ENCODE results near the gene ELMO1.

Gene ELMO1

DNA sequence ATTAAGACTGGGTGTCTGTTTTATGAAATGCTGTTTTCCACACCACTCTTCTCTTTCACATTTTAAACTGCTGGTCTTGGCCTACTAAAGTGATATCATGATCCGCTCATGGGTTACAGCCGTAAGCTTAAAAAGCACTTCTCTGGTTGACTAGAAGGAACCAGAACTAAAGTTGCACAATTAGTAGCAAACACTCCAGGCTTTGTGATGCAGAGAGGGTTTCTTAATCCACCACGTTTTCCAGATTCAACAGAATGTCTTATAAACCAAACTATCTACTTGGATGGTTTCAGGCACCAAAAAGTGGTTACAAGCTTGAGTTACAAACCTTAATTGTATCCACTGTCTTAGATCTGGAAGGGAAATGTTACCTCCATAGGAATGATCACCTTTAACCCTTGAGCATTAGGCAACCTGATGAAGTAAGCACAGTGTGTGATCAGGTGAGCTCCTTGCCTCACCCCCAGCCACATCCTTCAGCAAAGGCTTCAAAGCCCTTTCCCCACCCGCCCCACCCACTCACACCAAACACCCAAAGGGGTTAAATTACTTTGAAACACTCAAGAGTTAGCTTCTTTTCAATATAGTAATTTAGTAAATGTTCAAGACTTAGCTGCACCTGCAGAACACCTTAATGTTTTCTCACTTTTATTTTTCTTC is 3.5 kb downstream of the ELMO1 start:
- Mint-ChIP-seq H3K36me3 (peaks cover 15% of the 10 kb centered on the region), H3K27ac (peak overlapping the region; percentile 97), H3K4me3 (peak overlapping the region; percentile 94), H3K4me1 (peaks cover 82% of the 10 kb centered on the region), H3K9me3 (no peaks in the 10 kb centered on the region), H3K27me3 (no peaks in the 10 kb centered on the region)

DNA sequence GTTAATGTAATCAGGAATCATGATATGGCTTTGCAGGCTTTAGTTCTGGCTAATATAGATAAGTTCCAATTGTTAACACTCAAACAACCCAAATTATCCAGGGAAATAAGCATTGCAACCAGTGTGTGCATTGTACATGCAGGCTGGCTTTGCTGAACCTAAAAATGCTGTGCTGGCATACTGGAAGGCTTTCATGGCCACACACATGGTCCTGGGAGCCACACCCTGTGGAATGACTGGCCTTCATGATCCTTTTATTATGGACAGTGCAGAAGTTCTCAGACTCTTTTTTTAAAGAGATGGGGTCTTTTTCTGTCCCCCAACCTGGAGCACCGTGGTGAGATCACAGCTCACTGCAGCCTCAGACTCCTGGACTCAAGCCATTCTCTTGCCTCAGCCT is 5.0 kb downstream of the ELMO1 start:
- Mint-ChIP-seq H3K4me1 (peaks cover 88% of the 10 kb centered on the region), H3K27ac (peak overlapping the region; percentile 11), H3K4me3 (no peak overlapping the region), H3K27me3 (no peaks in the 10 kb centered on the region), H3K9me3 (no peaks in the 10 kb centered on the region), H3K36me3 (peaks cover 21% of the 10 kb centered on the region)

DNA sequence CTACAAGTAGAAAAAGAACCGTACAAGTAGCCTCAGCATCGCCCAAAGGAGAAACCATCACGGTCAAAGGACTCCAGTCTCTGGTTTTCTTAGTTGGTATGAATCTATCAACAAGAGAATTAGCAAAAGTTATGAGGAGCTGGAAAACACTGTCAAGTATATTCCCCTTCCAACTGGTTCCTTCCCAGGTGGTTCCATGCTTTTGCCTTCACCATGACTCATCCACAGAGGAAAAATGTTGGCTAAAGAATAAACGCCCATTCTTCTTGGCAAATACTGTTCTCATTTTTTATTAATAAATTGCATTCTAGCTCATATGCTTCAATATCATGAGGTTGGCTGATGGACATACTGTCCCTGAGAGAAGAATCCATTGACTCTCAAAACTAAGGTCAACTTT is 6.4 kb downstream of the ELMO1 start:
- H3K27ac Mint-ChIP-seq, result peak overlapping the region; percentile 99

DNA sequence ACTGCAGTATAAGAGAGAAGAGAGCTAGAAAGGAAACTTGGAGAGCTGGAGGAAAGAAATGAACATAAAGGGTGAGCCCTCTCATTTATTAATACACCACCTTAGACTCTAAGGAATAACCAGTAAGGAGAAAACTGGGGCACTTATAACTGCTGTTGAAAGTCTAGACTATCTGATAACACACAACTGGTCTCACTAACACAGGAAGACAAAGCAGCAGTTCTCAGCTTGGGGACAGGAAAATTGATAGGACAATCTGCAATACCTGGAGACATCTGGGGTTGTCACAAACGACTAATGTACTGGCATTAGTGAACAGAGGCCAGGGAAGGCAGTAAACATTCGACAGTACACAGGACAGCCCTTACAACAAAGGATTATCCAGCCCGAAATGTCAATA is 6.8 kb downstream of the ELMO1 start:
- Mint-ChIP-seq H3K27me3 (no peaks in the 10 kb centered on the region), H3K36me3 (peaks cover 23% of the 10 kb centered on the region), H3K27ac (peak overlapping the region; percentile 99), H3K4me1 (peaks cover 90% of the 10 kb centered on the region), H3K4me3 (peak overlapping the region; percentile 87), H3K9me3 (no peaks in the 10 kb centered on the region)

More for the DNA sequence above, 6.4 kb downstream of the ELMO1 start:
- H3K4me3 Mint-ChIP-seq, result no peak overlapping the region
- H3K4me1 Mint-ChIP-seq, result peaks cover 90% of the 10 kb centered on the region
- no peaks in the 10 kb centered on the region for H3K27me3 Mint-ChIP-seq
- peaks cover 23% of the 10 kb centered on the region for H3K36me3 Mint-ChIP-seq
- no peaks in the 10 kb centered on the region for H3K9me3 Mint-ChIP-seq

DNA sequence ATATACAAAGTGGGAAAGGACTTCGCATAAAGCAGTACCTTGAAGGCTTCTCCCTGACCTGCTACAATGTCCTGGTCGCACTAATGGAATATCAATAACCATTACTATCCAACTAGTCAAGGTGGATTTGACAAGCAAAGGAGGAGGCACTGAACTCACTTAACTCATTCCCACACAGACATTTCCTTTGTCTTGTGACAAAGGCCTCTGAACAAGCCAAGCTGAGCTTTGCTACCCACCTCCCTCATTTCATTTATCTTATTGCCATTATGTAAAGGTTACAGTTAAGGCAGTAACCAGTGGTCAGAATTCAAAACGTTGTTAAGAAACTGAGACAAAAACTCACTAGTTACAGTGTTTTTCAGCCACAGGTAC is 7.3 kb downstream of the ELMO1 start:
- Mint-ChIP-seq H3K9me3 (no peaks in the 10 kb centered on the region), H3K27me3 (no peaks in the 10 kb centered on the region), H3K4me3 (peak overlapping the region; percentile 87), H3K4me1 (peaks cover 90% of the 10 kb centered on the region), H3K36me3 (peaks cover 23% of the 10 kb centered on the region), H3K27ac (peak overlapping the region; percentile 99)

DNA sequence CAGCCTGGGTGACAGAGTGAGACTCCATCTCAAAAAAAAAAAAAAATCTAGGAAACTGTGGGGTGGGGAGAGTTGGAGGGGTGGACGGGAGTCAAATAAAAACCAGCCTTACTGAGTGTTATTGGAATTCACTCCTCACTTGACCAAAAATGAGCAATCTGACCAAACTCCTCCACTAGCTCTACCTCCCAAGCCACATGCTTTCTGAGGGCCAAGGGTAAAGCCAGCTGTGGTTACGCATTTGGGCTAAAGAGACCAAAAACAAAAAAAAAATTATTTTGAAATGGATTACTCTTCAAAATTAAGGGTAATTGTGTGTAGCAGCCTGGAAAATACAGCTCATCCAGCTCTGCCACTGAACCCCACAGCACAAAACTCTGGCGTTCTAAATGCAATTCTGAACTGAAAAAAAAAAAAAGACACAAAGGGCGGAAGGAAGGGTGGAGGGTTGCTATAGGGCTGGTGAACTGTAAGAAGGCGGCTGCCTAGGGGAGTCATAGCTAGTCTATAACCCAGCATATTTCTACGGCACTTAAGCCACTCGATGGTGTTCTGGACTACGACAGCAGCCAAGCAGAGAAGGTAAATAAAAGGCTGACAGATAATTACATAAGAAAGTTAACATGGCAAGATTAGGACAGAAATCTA is 7.8 kb downstream of the ELMO1 start:
- peak overlapping the region; percentile 87 for H3K4me3 Mint-ChIP-seq
- no peaks in the 10 kb centered on the region for H3K27me3 Mint-ChIP-seq
- peaks cover 90% of the 10 kb centered on the region for H3K4me1 Mint-ChIP-seq
- no peaks in the 10 kb centered on the region for H3K9me3 Mint-ChIP-seq
- peaks cover 22% of the 10 kb centered on the region for H3K36me3 Mint-ChIP-seq
- peak overlapping the region; percentile 99 for H3K27ac Mint-ChIP-seq

DNA sequence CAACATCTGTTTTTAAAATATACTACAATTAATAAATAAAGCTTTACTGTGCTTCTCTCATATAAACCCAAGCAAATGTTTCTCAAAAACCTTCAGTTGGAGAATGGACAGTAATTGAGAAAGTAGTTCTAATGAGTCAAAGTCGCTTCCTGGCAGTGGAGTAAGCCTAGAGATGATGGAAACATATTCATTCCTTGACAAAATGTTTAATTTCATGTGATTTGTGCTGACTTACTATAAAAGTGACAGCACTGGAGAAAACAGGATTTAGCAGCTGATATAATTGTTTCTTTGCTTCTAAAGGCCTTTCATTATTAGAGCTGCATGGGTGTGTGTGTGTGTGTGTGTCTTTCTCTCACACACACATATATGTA is 9.0 kb downstream of the ELMO1 start:
- Mint-ChIP-seq H3K27ac (peak overlapping the region; percentile 99), H3K4me3 (peak overlapping the region; percentile 87), H3K4me1 (peaks cover 90% of the 10 kb centered on the region), H3K36me3 (peaks cover 21% of the 10 kb centered on the region), H3K9me3 (no peaks in the 10 kb centered on the region), H3K27me3 (no peaks in the 10 kb centered on the region)

DNA sequence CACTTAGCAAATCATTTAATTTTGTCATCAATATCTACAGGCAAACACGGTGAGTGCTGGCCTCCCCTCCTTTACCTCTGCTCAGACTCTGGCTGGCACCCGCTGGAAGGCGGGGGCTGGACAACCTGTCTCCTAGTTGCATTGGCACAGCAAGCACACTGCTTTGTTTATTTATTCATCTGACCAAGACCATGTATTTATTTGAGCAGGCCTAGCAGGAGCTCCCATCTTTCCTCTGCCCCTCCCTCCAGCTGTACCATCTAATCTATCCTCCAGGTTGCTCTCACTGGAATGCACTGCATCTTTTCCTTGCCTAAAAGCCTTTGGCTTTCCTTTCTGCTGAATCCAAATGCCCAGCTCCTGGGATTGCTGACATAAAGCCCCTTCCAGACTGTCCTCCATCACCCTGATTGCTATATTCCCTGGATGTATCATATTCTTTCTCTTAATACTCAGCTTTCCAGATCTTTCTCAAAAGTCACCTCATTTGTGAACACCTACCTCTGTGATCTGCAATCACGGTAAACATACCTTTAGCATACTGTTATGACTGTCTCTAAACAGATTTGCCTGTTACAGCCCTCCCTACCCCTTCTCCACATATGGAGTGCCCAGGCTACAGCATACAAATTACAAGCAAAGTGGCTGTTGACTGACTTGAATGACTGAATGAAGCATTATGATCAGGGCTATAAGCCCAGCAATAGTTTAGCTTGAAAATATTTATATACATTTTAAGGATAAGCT is 9.6 kb downstream of the ELMO1 start:
- peak overlapping the region; percentile 87 for H3K27ac Mint-ChIP-seq
- H3K36me3 Mint-ChIP-seq, result peaks cover 18% of the 10 kb centered on the region
- peak overlapping the region; percentile 43 for H3K4me3 Mint-ChIP-seq
- H3K9me3 Mint-ChIP-seq, result no peaks in the 10 kb centered on the region
- H3K4me1 Mint-ChIP-seq, result peaks cover 93% of the 10 kb centered on the region
- no peaks in the 10 kb centered on the region for H3K27me3 Mint-ChIP-seq

DNA sequence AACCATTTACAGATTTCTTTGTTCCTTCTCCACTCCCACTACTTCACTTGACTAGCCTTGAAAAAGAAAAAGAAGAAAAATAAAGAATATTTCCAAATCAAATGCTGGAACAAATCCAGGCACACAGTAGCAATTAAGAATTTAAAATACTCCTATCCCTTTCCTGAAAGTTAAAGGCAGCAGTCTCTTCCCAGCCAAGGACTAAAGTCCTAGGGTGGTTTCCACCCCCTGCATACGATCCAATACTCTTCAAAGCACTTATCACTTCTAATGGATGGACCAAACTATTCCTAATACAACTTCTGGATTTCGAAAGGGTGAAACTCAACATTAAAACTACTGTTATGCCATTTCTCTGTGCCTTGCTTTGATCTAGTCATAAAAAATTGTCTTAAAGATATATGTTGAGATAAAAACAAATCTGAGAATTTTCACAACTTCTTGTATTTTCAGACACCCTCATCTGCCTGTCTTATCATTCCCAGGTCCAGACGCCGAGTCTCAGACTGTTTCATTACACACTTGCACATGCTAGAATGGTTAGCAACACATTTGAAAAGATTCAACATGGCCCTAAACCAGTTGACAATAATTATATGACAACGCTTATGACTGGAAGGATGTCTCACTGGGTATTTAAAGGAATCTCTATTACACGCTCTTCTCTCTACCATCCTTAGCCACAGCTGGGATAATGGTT is 13.4 kb downstream of the ELMO1 start:
- Mint-ChIP-seq H3K36me3 (peaks cover 13% of the 10 kb centered on the region), H3K4me1 (peaks cover 85% of the 10 kb centered on the region), H3K9me3 (no peaks in the 10 kb centered on the region), H3K4me3 (peak overlapping the region; percentile 42), H3K27ac (peak overlapping the region; percentile 90), H3K27me3 (no peaks in the 10 kb centered on the region)

DNA sequence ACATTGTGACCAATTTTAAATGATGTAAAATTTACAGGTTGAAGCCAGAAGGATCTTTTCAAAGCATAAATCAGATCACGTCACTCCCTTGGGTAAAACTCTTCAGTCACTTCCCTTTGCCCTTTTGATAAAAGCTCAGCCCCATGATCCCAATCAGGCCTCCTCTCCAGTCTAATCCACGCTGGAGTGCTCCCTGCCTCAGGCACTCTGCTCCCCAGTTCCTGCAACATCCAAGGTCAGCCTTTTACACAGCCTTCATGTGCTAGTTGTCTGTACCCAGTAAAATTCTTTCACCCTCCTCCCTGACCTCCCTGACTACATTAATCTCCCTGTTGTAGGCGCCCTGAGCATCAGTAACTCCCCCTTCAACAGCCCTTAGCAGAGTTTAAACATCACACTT is 14.1 kb downstream of the ELMO1 start:
- peaks cover 15% of the 10 kb centered on the region for H3K36me3 Mint-ChIP-seq
- H3K4me1 Mint-ChIP-seq, result peaks cover 85% of the 10 kb centered on the region
- peak overlapping the region; percentile 30 for H3K4me3 Mint-ChIP-seq
- H3K9me3 Mint-ChIP-seq, result no peaks in the 10 kb centered on the region
- peak overlapping the region; percentile 90 for H3K27ac Mint-ChIP-seq
- no peaks in the 10 kb centered on the region for H3K27me3 Mint-ChIP-seq

DNA sequence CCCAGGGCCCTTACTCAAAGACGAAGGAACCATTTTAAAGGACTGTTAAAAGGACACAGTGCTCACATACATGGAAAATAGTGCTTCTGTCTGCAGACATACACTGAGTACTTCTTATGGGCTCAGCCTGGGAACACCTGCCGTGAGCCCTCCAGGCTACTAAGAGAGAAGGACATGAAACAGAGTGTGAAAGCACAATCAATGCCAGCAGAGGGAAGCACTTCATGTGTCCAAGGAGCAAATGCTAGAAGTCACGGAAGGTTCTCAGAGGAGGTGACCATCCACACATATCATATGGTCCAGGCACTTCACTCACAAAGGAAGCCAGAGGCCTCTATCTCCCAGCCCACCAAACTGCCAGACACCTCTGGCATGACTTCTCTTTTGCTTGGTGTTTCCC is 15.5 kb downstream of the ELMO1 start:
- Mint-ChIP-seq H3K9me3 (no peaks in the 10 kb centered on the region), H3K27me3 (no peaks in the 10 kb centered on the region), H3K36me3 (peaks cover 16% of the 10 kb centered on the region), H3K4me1 (peaks cover 88% of the 10 kb centered on the region), H3K4me3 (no peak overlapping the region), H3K27ac (peak overlapping the region; percentile 59)

DNA sequence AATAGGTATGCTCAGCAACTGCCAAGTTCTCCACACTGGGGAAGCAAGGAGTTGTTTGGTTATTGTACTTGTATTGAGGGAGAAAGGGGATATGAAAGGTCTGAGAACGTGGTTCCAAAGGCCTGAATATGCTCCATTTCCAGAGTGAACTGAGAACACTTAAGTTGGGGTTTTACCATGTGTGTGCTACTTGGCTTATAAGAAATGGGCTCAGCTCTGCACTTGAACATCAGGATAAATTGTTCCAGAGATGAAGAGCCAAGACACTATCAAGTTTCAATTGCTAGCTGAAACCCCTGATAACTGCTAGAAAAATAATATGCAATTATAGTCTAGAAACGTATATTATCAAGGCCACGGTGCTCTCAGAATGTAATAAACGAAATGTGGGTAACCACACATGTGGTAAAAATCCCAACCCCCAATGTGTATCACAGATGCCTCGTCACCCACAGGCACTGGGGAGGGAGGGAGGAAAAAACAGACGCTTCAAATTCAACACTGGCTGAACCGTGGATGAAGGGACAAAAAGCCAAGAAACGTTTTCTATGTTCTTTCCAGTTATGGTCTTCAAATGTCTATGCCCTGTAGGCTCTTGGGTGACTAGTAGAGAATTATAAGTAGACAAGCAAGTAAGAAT is 16.3 kb downstream of the ELMO1 start:
- no peaks in the 10 kb centered on the region for H3K9me3 Mint-ChIP-seq
- peak overlapping the region; percentile 66 for H3K4me3 Mint-ChIP-seq
- H3K36me3 Mint-ChIP-seq, result peaks cover 14% of the 10 kb centered on the region
- H3K4me1 Mint-ChIP-seq, result peaks cover 89% of the 10 kb centered on the region
- H3K27ac Mint-ChIP-seq, result peak overlapping the region; percentile 92
- no peaks in the 10 kb centered on the region for H3K27me3 Mint-ChIP-seq

DNA sequence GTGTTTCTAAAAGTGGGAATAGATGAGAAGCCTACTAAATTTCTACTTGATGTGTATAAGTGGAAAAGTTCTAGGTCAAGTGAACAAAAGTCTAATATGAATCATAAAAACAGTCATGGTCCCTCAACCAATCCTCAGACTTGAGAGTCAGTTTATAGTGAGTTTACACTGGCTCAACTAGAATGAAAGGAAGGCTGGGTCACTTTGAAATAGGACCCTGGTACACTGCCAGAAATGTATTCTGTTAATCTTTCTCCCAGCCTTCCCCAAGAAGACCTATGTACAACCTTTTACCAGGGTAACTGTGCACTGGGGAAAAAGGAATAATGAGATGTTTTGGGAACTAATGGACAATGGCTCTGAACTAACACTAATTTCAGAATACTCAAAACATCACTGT is 17.3 kb downstream of the ELMO1 start:
- H3K36me3 Mint-ChIP-seq, result peaks cover 17% of the 10 kb centered on the region
- H3K27me3 Mint-ChIP-seq, result no peaks in the 10 kb centered on the region
- H3K4me3 Mint-ChIP-seq, result no peak overlapping the region
- H3K9me3 Mint-ChIP-seq, result no peaks in the 10 kb centered on the region
- no peak overlapping the region for H3K27ac Mint-ChIP-seq
- peaks cover 85% of the 10 kb centered on the region for H3K4me1 Mint-ChIP-seq

DNA sequence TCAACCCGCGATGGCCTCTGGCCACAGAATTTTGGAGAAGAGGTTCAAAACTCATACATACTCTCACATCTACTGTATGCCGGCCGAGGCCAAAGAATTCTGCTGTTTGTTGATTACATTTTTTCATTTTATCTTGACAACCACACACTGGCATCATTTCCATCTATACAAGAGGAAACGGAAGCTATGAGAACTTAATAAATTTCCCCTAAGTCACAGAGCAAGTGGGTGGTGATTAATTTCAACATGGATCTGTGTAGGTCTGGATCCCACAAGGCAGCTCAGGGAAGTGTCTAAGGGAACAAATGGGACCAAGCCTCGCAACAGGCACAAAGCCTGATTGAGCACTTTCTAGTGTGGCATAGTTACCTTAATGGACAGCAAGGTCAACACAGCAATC is 18.0 kb downstream of the ELMO1 start:
- H3K27ac Mint-ChIP-seq, result no peak overlapping the region
- H3K36me3 Mint-ChIP-seq, result peaks cover 17% of the 10 kb centered on the region
- peaks cover 78% of the 10 kb centered on the region for H3K4me1 Mint-ChIP-seq
- no peak overlapping the region for H3K4me3 Mint-ChIP-seq
- no peaks in the 10 kb centered on the region for H3K9me3 Mint-ChIP-seq
- no peaks in the 10 kb centered on the region for H3K27me3 Mint-ChIP-seq

DNA sequence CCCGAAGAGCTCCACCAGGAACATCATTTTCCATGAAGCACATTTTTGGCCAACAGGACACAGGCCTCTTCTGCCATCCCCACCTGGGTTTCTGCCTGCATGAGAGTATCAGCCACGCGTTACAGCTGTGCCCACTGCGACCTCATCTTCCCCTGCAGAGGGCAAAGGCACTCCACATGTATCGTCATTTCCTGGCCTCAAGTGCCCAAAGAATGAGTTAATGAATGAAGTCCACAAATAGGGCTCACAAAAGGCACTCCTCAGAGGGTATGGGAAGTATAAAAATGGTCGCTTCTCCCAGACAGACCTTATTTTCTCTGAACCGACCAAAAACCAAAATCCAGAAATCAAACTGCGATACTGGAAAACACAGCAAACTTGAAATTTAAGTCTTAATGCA is 18.5 kb downstream of the ELMO1 start:
- Mint-ChIP-seq H3K4me3 (no peak overlapping the region), H3K4me1 (peaks cover 73% of the 10 kb centered on the region), H3K9me3 (no peaks in the 10 kb centered on the region), H3K36me3 (peaks cover 15% of the 10 kb centered on the region), H3K27me3 (no peaks in the 10 kb centered on the region), H3K27ac (no peak overlapping the region)
